ENCODE data around the gene ADAMTS13.

DNA sequence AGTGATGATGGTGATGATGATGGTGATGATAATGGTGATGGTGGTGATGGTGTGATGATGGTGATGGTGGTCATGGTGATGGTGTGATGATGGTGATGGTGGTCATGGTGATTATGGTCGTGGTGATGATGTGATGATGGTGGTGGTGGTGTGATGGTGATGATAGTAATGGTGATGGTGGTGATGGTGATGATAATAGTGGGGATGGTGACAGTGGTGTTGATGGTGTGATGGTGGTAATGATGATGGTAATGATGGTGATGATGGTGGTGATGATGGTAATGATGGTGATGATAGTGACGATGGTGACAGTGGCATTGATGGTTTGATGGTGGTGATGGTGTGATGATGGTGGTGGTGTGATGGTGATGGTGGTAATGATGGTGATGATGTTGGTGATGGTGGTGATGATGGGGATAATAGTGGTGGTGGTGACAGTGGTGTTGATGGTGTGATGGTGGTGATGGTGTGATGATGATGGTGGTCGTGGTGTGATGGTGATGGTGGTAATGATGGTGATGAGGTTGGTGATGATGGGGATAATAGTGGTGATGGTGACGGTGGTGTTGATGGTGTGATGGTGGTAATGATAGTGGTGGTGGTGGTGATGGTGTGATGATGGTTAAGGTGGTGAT lies 39.5 kb upstream of the ADAMTS13 start:
- TF ChIP-seq SAP30 (IDR thresholded peaks at IDR 0.05; ENCODE audit: borderline replicate concordance, insufficient read depth, low read depth, low read length, poor library complexity, severe bottlenecking) = no peak
- no peak for TF ChIP-seq ATF7 (IDR thresholded peaks at IDR 0.05)
- no peak for TF ChIP-seq MYC (IDR thresholded peaks at IDR 0.05; ENCODE audit: low read depth, low read length)
- TF ChIP-seq MYC (CRISPR knock-in tag; IDR thresholded peaks at IDR 0.05; ENCODE audit: borderline replicate concordance, low read depth) = no peak
- TF ChIP-seq STAG1 (CRISPR knock-in tag; IDR thresholded peaks at IDR 0.05; ENCODE audit: borderline replicate concordance) = no peak
- TF ChIP-seq, protein P1, sequence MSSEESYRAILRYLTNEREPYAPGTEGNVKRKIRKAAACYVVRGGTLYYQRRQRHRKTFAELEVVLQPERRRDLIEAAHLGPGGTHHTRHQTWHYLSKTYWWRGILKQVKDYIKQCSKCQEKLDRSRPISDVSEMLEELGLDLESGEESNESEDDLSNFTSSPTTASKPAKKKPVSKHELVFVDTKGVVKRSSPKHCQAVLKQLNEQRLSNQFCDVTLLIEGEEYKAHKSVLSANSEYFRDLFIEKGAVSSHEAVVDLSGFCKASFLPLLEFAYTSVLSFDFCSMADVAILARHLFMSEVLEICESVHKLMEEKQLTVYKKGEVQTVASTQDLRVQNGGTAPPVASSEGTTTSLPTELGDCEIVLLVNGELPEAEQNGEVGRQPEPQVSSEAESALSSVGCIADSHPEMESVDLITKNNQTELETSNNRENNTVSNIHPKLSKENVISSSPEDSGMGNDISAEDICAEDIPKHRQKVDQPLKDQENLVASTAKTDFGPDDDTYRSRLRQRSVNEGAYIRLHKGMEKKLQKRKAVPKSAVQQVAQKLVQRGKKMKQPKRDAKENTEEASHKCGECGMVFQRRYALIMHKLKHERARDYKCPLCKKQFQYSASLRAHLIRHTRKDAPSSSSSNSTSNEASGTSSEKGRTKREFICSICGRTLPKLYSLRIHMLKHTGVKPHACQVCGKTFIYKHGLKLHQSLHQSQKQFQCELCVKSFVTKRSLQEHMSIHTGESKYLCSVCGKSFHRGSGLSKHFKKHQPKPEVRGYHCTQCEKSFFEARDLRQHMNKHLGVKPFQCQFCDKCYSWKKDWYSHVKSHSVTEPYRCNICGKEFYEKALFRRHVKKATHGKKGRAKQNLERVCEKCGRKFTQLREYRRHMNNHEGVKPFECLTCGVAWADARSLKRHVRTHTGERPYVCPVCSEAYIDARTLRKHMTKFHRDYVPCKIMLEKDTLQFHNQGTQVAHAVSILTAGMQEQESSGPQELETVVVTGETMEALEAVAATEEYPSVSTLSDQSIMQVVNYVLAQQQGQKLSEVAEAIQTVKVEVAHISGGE (CRISPR knock-in tag; IDR thresholded peaks at IDR 0.05) = no peak
- TF ChIP-seq EZH2 (IDR thresholded peaks at IDR 0.05; ENCODE audit: borderline replicate concordance, low read depth, low read length) = no peak
- no peak for TF ChIP-seq SAFB2 (IDR thresholded peaks at IDR 0.05; ENCODE audit: borderline replicate concordance, low read depth, low read length, severe bottlenecking)
- TF ChIP-seq RAD21 (CRISPR knock-in tag; conservative IDR thresholded peaks at IDR 0.05 in 1 of 2, IDR thresholded peaks at IDR 0.05 in 1 of 2) = no peak
- TF ChIP-seq, protein P2, sequence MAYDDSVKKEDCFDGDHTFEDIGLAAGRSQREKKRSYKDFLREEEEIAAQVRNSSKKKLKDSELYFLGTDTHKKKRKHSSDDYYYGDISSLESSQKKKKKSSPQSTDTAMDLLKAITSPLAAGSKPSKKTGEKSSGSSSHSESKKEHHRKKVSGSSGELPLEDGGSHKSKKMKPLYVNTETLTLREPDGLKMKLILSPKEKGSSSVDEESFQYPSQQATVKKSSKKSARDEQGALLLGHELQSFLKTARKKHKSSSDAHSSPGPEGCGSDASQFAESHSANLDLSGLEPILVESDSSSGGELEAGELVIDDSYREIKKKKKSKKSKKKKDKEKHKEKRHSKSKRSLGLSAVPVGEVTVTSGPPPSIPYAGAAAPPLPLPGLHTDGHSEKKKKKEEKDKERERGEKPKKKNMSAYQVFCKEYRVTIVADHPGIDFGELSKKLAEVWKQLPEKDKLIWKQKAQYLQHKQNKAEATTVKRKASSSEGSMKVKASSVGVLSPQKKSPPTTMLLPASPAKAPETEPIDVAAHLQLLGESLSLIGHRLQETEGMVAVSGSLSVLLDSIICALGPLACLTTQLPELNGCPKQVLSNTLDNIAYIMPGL (CRISPR knock-in tag; IDR thresholded peaks at IDR 0.05) = no peak
- no peak for TF ChIP-seq FOS (IDR thresholded peaks at IDR 0.05; ENCODE audit: extremely low read depth, insufficient read length)
- no peak for TF ChIP-seq PTBP1 (IDR thresholded peaks at IDR 0.05; ENCODE audit: low read depth, low read length)
- no peak for TF ChIP-seq CBX3 (IDR thresholded peaks at IDR 0.05; ENCODE audit: borderline replicate concordance in 1 of 2, low read length in 2 of 2)
